HG03097 (cell line): ENCODE data around the gene EML6.

Source experiments
- ATAC-seq: cut with Tn5 transposase; IDR thresholded peaks from one replicate; pipeline ENCODE4 v1.9.1; 2021; ENCODE audit not compliant: unreplicated experiment, low FRiP score

Gene EML6

DNA sequence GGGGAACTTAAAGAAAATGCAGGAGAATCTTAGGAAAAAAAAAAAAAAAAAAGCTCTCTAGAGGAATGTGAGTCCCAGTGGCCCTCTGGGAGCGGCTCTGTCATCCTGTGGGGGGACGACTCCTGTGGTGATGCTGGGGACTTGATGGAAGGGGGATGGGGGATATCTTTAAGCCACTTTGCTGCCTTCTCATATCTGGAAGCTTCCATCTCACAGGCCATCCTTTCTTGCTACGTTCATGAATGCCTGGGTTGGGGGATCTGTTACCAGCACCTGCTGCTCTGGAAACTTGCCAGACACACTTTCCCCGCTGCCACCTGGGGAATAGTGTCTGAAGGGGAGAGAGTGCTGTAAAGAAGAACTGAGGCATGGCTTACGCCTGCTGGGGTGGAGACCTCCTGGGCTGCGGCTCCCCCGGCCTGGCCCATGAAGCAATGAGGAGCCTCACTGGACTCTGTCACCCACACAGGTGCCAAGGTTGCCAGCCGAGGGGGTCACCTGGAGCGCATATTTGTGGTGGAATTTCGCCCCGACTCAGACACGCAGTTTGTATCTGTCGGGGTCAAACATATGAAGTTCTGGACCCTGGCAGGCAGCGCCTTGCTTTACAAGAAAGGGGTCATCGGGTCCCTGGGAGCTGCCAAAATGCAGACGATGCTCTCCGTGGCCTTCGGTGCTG, 234.0 kb downstream of the EML6 start:
- ATAC-seq = no peak

DNA sequence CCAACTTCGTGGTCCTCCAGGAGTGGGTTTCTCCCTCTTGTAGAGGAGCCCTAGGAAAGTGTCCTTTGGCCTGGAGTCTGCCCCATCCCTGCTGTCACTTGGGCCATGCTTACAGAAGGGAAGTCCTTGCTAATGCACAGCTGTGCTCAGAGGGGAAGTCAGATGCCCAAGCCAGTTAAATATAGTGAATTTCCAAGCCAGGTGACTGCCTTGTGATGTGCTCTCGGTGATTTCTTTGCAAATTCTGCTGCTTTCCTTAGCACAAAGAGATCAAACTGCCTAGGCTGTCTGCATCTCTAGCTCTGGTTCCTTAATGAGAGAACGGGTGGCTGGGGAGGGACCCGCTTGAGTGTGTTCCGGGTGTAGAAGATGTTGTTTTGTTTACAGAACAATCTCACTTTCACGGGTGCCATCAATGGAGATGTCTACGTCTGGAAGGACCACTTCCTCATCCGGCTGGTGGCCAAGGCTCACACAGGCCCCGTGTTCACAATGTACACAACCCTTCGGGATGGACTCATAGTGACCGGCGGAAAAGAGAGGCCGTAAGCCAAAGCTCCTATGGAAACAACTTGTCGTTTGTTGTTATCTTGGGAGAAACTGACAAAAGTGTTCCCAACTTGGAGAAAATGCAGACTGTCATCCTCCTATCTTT, 235.4 kb downstream of the EML6 start:
- no peak for ATAC-seq

DNA sequence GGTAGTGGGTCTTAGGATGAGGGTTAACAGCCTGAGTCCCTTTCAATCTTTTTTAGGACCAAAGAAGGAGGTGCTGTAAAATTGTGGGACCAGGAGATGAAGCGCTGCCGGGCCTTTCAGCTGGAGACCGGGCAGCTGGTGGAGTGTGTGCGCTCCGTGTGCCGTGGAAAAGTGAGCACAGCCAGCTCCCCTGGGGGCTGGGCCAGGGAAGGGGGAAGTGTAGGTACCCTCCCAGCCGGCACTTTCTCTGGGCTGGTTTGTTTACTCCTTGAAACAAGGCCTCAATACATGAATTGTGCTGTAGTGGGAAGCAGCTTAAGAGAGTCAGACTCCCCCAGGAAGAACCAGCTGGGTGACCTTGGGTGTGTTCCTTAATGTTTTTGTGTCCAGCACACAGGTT, 236.7 kb downstream of the EML6 start:
- no peak for ATAC-seq

DNA sequence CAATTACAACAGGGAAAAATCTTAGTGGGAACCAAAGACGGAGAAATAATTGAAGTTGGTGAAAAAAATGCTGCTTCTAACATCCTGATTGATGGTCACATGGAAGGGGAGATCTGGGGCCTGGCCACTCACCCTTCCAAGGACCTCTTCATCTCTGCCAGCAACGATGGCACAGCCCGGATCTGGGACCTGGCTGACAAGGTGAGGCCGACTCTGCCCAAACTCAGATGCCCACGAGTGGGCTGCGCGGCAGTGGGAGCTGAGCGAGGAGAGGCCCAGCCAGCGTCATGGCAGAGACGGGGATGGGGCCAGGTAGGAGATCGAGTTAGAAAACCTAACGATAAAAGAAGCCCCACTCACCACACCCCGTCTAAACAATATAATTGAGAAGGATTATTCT, 239.0 kb downstream of the EML6 start:
- ATAC-seq = no peak

DNA sequence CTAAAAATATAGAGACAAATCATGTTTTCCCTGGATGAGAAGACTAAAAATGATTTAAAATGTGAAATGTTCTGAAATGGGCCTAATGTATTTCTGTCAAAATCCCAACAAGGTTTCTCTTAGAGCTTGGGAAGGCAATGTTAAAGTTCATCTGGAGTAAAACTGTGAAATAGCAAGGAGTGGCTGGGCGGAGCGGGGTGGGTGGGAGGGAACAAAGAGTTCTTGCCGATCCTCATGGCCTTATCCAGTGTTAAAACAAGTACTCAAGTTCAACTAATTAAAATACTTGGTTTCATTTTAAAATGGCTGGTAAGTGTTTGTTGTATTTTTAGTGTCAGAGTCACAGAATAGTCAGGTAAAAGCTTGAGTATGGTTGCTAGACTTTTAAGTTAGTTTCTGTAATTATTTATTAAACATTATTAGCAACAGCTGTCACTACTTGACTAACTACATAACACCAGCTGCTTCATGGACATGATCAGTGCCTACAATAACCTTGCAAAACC, 239.5 kb downstream of the EML6 start:
- ATAC-seq = no peak

DNA sequence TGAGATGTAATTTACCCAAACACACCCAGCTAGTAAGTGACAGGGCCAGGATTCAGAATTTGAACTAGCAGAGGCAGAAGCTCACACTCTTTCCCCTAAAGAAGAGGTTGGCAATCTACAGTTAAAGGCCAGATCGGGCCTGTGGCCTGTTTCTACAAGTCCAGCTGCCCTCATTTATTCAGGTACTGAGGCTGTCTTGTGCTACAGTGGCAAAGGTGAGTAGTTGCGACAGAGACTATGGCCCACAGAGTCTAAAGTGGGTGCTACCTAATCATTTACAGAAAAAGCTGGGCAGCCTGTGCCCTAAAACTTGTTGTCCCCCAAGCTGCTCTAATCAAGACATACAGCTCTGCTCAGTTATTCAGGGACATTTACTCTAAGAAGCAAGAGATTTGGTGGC, 240.0 kb downstream of the EML6 start:
- ATAC-seq = no peak

DNA sequence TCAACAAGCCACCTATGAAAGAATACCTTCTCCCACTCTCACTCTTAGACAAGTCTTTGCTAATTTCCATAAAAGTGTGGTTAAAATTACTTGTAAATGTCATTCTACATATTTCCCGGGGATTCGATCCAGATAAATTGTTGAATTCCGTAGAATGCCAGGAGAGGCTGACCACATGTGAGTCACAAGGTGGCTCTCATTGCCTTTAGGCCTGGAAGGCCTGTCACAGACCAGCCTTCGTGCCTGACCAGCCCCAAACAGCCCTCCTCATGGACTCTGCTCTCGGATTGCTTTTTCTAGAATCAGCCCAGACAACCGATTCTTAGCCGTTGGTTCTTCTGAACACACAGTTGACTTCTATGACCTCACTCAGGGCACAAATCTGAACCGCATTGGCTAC, 240.8 kb downstream of the EML6 start:
- ATAC-seq = no peak

DNA sequence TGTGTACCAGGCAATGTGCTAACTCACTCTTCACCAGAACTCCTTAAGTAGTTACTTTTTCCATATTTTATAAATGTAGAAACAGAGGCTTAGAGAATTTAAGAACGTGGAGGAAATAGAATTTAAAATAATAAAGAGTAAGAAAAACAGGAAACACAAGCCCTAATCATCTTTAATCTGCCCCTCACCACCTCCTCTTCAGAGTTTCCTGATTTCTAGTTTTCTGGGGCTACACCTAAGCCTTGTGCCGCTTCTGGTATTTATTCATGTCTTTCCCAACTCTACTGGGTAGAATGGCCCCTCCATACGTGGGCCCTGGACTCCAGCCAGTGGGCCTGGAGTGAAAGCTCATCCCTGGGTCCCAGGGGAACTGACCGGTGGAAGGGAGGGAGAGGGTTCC, 241.4 kb downstream of the EML6 start:
- no peak for ATAC-seq

DNA sequence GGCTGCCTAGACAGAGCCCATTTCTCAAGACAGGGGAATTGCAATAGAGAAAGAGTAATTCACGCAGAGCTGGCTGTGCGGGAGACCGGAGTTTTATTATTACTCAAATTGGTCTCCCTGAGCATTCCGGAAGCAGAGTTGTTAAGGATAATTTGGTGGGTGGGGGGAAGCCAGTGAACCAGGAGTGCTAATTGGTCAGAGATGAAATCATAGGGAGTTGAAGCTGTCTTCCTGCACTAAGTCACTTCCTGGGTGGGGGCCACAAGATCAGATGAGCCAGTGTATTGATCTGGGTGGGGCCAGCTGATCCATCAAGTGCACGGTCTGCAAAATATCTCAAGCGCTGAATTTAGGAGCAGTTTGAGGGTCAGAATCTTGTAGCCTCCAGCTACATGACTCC, 242.0 kb downstream of the EML6 start:
- no peak for ATAC-seq

DNA sequence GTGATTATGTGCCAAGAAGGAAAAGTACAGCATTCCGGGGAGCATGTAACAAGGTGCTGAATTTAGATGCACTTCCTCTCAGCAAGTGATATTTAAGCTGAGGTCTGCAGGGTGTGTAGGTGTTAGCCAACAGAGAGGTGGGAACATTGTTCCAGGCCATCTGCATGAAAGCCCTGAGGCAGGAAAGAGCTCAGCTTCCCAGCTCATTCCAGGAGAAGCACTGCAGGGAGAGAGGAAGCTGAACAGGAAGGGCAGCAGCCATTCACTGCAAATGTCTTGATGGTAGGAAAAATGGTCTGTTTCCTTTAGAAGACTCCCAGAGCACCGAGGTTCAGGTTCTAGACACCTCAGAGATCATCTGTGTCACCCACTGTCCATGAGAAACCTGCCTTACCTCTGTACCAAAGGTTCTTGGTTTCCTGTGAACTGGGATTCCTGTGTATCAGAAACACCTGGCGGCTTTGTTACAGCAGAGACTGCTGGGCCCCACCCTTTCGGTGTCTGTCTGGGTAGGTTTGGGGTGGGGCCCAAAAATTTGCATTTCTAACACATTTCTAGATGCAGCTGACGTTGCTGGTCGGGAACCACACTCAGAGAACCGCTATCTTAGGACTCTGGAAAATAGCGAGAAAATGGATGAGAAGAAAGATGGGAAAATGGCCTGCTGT, 242.8 kb downstream of the EML6 start:
- no peak for ATAC-seq

DNA sequence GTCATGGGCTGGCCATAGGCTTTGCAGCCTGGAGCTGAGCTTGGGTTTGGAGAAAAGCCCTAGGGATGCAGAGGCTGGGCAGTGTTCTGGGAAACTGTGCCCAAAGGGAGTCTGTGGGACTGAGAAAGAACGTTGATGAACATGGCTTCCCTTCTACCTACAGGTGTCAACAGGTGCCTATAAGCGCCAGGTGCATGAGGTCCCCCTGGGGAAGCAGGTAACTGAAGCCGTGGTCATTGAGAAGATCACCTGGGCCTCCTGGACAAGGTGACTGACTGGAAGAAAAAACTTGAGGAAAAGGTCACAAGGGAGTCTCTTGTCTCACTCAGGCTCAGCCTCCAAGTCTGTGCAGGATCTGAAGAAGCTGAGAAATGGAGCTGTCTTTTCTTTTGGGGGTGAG, 243.4 kb downstream of the EML6 start:
- ATAC-seq = no peak

DNA sequence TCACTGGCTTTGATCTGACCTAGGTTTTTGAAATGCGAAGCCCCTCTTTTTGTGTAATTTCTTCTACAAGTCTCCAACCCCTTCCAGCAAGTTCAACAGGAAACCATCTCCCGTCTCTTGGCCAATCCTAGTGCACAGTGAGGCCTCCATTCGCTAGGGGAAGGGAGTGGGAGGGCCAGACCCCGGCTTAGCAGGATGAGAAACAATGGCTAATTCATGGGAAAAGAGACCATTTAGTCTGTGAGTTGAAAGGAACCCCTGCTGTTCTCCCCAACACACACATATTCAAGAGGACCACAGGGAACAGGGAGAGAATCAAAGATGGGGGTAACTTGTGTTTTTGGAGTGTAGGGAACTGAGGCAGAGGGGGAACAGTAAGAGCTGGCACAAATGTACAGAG, 243.8 kb downstream of the EML6 start:
- no peak for ATAC-seq

DNA sequence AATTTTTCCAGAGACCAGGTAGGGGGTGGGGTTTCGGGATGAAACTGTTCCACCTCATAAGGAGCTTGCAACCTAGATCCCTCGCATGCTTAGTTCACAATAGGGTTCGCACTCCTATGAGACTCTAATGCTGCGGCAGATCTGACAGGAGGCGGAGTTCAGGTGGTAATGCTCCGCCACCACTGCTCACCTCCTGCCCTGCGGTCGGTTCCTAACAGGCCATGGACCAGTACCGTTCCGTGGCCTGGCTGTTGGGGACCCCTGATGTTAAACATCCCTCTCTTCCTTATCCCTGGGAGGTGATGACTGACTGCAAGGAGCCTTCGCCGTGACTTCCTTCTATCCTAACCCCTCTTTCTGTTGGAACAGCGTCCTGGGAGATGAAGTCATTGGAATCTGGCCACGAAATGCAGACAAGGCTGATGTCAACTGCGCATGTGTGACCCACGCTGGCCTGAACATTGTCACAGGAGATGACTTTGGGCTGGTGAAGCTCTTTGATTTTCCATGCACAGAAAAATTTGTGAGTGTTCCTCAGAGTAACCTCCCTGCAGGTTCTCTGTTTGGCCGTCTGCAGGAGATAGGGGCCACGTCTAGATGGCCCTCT, 244.4 kb downstream of the EML6 start:
- ATAC-seq = no peak

DNA sequence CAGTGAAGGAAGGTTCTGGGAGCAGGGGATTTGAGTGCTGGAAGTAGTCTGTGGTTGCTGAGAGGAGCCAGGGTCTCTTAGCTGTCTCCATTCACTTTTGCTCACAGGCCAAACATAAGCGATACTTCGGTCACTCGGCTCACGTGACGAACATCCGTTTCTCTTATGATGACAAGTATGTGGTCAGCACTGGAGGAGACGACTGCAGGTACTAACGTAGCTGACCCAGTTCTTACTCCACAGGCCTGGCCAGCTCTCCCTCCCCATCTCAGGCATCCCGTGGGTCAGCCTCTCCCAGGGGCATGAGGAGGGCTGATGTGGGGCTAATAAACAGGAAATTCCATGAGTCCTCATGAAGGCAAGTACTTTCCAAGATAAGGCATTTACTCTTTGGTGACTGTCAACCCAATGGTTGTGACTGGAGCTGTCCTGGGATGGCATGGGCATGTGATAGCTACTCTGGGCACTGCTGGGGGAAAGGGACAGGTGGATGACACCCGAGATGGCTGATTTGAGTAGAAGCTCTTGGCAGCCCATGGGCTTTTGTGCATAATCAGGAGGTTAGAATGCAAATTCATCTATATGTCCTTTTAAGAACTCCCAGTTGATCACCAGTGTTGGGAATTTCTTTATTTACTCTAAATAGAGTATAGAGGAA, 245.2 kb downstream of the EML6 start:
- no peak for ATAC-seq

DNA sequence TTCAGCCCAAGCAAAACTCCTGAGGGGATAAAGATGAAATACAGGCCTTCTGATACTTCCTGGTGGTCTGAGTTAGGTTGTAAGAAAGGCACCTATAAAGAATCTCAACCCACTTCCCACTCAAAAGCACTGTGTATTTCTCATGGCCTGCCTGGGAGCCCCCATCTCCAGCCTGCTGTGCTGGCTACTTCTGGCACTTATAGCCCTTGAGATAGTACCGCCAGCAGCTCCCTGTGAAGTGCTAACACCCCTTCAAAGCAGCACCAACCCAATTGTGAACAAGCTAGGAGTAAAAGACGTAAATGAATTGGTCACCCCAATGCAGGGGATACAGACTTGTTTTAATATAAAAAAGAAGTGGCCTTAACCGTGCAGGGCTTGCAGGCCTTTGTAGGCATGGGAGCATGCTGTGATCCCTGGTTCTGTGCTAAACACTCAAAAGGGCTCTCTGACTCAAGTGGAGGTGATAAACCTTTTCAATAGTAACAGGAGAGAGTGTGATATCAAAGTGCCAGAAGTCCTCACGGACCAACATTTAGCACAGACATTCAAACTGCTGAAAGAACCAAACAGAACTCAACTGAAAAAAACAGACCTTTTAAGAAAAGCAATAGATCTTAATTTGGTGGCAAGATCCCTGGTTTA, 246.0 kb downstream of the EML6 start:
- no peak for ATAC-seq

DNA sequence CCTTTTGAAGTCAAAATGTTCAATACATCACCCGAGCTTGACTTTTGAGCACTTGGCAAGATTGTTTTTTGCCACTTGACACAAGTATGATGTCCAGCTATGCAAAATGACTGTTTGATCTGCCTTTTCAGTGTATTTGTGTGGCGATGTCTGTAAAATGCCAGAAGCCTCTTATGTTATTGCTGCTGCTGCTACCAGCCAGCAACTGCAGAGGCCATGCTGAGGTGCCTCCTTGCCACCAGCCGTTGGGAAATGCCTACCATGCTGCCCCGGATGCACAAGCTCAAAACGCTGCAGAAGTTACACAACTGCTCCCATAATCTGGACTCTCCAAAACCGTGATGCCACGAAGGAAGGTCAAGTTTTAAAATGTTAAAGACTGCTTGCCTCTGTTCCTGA, 246.5 kb downstream of the EML6 start:
- ATAC-seq = no peak

DNA sequence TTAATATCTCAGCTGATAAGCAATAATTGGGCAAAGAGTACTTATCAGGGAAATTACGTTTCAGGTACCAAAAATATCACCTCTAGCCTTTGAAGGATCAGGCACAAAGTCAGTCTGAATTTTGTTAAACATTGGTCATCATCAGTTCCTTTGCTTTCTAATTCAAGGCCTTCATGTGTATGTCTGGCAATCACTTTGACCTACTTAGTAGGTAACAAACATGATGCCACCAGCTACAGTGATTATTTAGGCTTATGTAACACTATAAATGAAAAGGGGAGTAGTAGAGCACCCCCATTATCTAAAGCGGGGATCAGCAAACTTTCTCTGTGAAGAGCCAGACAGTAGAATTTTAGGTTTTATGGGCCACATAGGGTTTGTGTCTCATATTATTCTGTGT, 251.7 kb downstream of the EML6 start:
- ATAC-seq = no peak

DNA sequence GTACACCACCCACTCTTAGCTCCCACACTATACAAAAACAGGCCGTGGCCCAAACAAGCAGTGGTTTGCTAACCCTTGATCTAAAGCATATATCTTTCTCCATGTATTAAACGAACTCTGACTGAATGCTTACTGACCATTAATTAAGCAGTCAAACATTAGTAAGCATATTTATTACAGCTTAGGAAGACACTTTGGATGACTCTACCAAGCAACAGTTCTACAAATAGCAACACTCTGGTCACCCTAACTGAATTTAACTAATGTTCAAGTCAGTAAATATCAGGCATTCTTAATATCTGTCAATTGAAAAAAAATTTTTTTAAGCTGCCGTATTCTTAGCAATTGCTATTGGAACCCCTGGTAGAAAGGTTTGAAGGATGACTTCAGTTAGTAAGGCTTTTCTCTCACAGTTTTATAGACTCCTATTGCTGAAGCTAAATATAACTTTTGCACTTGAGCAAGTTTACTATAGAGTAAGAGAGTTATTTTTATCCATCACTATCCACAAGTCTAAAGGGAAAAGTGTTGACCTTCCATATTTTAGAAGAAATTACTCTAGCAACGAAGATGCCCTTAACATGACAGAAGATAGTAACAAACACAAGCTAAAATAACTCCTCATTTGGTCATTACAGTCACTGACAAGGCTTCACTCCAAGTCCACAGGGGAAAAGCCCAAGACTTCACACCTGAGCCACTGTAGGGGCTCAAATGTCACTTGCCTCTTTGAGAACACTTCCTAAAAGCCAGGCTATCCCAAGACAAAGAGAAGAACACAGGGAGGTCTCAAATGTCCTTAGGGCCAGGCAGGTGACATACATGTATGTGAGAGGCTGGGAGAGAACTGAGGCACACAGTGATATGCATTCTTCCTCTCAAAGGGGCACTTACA, 252.4 kb downstream of the EML6 start:
- no peak for ATAC-seq

DNA sequence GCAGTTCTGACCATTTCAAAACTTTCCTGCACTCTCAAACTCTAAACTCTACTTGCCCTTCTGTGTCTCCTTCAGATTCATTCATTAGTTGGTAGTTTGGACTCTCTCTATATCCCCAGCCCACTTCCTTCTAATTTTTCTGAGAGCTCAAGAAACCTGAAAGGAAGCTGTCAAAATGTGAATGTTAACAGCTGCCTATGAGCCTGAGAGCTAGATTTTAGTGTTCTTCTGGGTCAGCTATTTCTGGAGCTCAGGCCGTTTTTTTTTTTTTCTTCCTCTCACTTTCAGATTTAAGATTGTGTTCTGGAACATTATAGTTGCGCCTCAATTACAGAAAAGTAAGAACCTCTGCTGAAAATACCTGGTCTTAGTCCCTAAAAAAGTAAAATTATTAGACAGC, 253.7 kb downstream of the EML6 start:
- peak; percentile 72 for ATAC-seq
